ENCODE results near the gene SEPSECS.

Gene SEPSECS

DNA sequence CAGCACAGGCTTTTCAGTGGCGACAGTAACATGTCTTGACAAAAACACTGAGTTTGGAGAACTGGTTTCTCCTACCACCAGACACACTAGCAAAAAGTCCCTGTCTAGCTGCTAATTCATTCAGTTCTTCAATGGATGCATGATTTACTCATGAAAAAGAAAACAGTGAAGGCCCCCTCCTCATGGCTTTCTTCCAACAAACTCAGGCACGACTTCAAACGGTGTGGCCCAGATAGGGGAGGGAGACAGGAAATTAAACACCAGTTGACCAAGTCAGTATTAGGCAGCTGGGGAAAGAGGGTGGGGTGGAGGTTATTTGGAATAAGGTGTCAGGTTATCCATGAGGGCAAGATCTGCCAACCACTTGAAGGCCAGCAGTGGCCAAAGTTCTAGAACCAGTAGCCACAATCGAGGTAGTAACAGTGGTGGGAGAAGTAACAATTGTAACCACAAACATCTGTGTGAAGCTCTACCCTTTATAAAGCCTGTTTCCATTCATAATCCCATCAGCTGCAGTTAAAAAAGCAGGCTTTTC lies 60.2 kb downstream of the SEPSECS start:
- Histone ChIP-seq H3K4me3 (ENCODE audit: low read depth, low read length) (no peak overlapping the region), H3K27ac (peak overlapping the region; percentile 82), H3K79me2 (no peaks in the 10 kb centered on the region), H3K36me3 (ENCODE audit: control insufficient read depth, insufficient read depth, low read length) (no peaks in the 10 kb centered on the region), H3K4me1 (peaks cover 32% of the 10 kb centered on the region), H3K9ac (no peak overlapping the region), H3K27me3 (ENCODE audit: control insufficient read depth, insufficient read depth, low read length) (no peaks in the 10 kb centered on the region), H3K4me2 (ENCODE audit: low read length) (no peak overlapping the region), H2AFZ (peak overlapping the region; percentile 60), H3K9me3 (ENCODE audit: control insufficient read depth, low read length) (no peaks in the 10 kb centered on the region)
- TF ChIP-seq, protein P1, sequence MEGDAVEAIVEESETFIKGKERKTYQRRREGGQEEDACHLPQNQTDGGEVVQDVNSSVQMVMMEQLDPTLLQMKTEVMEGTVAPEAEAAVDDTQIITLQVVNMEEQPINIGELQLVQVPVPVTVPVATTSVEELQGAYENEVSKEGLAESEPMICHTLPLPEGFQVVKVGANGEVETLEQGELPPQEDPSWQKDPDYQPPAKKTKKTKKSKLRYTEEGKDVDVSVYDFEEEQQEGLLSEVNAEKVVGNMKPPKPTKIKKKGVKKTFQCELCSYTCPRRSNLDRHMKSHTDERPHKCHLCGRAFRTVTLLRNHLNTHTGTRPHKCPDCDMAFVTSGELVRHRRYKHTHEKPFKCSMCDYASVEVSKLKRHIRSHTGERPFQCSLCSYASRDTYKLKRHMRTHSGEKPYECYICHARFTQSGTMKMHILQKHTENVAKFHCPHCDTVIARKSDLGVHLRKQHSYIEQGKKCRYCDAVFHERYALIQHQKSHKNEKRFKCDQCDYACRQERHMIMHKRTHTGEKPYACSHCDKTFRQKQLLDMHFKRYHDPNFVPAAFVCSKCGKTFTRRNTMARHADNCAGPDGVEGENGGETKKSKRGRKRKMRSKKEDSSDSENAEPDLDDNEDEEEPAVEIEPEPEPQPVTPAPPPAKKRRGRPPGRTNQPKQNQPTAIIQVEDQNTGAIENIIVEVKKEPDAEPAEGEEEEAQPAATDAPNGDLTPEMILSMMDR (IDR thresholded peaks at IDR 0.05): no peak

DNA sequence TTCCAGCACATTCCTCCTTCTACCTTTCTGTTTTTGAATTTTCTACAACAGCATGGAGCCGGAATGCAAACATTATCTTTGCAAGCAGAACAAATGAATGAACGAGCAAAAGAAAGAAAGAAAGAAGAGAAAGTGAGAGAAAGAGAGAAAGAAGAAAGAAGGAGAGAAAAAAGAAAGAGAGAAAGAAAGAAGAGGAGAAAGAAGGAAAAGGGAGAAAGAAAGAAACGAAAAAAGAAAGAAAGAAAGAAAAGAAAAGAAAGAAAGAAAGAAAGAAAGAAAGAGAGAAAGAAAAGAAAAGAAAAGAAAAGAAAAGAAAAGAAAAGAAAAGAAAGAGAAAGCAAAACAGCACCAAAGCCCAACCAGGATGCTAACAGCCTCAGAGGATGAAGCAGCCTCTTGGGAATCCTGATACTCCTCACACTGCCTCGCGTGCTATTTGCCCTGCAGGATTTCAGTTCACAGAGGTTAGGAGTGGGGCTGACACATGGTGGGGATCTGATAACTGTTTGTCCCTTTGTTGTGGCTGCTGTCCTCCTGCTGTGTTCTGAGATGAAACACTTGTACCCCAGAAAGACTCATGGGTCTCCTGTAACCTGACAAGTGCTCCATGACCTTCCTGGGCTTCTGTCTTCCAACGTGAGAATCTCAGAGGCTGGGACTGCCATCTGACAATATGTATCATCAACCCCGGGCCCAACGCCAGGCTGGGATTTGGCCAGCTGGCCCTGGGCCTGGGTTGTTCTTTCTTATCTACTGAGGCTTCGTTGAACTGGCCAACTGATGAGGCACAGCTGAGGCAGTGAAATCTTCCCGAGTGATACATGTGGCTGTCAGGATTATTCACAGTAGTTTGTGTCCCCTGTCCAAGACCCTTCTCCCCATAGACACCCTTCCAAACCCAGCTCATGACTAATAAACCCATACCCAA lies 61.0 kb downstream of the SEPSECS start:
- Histone ChIP-seq H3K79me2 (no peaks in the 10 kb centered on the region), H2AFZ (peak overlapping the region; percentile 60), H3K27ac (peak overlapping the region; percentile 82), H3K9me3 (ENCODE audit: control insufficient read depth, low read length) (no peaks in the 10 kb centered on the region), H3K36me3 (ENCODE audit: control insufficient read depth, insufficient read depth, low read length) (no peaks in the 10 kb centered on the region), H3K4me1 (peaks cover 24% of the 10 kb centered on the region), H3K4me3 (ENCODE audit: low read depth, low read length) (no peak overlapping the region), H3K4me2 (ENCODE audit: low read length) (no peak overlapping the region), H3K9ac (no peak overlapping the region), H3K27me3 (ENCODE audit: control insufficient read depth, insufficient read depth, low read length) (no peaks in the 10 kb centered on the region)
- TF ChIP-seq, protein P1 (IDR thresholded peaks at IDR 0.05): no peak

DNA sequence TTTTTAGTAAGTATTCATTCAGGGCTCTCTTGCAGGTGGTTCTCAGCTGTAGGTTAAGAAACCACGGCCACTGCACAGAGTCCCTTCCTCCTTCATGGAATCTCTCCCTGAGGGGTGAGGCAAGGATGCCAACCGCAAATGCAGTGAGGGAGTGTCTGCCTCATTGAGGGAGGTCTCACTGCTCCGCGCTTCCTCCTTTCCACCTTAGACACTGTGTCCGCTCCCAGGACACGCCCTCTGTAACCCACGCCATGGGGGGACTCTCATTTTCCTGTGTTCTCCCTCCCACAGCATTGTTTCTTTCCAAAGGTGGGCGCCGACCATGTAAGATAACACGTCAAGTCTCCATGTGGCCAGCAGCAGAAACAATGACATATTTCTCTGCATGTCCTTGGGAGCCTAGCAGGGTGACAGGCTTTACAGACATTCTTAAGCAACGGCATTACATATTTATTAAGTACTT lies 63.2 kb downstream of the SEPSECS start:
- H2AFZ ChIP-seq: no peak overlapping the region
- H3K79me2 ChIP-seq: no peaks in the 10 kb centered on the region
- H3K36me3 ChIP-seq (ENCODE audit: control insufficient read depth, insufficient read depth, low read length): no peaks in the 10 kb centered on the region
- H3K27ac ChIP-seq: no peak overlapping the region
- H3K4me2 ChIP-seq (ENCODE audit: low read length): no peak overlapping the region
- H3K27me3 ChIP-seq (ENCODE audit: control insufficient read depth, insufficient read depth, low read length): no peaks in the 10 kb centered on the region
- peaks cover 12% of the 10 kb centered on the region for H3K4me1 ChIP-seq
- TF ChIP-seq, protein P1 (IDR thresholded peaks at IDR 0.05): no peak
- H3K9ac ChIP-seq: no peak overlapping the region
- H3K4me3 ChIP-seq (ENCODE audit: low read depth, low read length): no peak overlapping the region
- H3K9me3 ChIP-seq (ENCODE audit: control insufficient read depth, low read length): no peaks in the 10 kb centered on the region

DNA sequence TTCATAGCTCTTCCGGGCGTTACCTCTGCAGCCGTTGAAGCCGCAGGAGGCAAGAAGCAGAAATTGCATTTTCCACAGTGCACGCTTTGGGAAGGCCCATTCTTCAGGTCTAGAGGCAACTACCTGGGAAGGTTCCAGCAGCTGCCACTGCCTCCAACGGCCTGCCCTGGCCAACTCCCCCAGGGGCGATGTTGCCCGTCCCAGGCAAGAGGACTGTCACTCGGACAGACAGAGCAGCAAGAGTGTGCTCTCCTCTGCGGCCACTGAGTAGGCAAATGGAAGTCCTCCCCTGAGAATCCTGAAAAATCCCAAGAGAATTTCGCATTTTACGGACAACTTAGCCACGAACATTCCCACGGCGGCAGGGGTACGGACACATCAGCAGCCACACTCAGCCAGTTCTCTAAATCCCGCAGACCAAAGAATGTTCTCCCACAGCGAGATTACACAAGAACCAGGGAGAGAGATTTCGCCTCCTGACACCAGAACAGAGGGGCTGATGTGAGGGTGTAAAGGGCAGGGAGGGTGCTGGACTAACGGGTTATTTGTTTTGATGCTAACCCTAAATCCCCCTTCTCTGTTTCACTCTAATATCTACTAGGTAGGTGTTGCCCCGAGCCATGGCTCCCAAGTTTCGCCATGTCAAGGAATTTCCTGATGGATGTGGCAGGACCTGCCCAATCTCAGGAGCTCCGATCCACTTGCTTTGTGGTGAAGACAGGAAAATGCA lies 63.8 kb downstream of the SEPSECS start:
- Histone ChIP-seq H2AFZ (no peak overlapping the region), H3K9ac (no peak overlapping the region), H3K27ac (no peak overlapping the region), H3K4me1 (peaks cover 11% of the 10 kb centered on the region), H3K4me2 (ENCODE audit: low read length) (no peak overlapping the region), H3K9me3 (ENCODE audit: control insufficient read depth, low read length) (no peaks in the 10 kb centered on the region), H3K4me3 (ENCODE audit: low read depth, low read length) (no peak overlapping the region), H3K79me2 (no peaks in the 10 kb centered on the region), H3K36me3 (ENCODE audit: control insufficient read depth, insufficient read depth, low read length) (no peaks in the 10 kb centered on the region), H3K27me3 (ENCODE audit: control insufficient read depth, insufficient read depth, low read length) (no peaks in the 10 kb centered on the region)
- TF ChIP-seq, protein P1 (IDR thresholded peaks at IDR 0.05): no peak

Measured in parathyroid adenoma (tissue), 2 donors.